Renal cortical epithelial cell (primary cell): ENCODE measurements around the gene MYO3B. TPM values are rescaled to one million over a fixed set of nuclear protein-coding genes. Genes with fewer than 3 reads are reported as not detected.
A peak's percentile ranks its signal among the peaks of the same experiment; 100 is the strongest.
"Not testable (repeated sequence)": the region's sequence is repeated elsewhere in the genome, so short reads cannot be mapped to it uniquely, and the experiment has no call there.

Experiments
- DNase-seq: peaks from one replicate; pipeline ENCODE4 v3.0.0-alpha.2; 2011; ENCODE audit warnings: low read depth
- total RNA-seq: library from RNA; depleted of rRNA; stranded (reverse); fragments of >200 nt; gene quantifications from 2 replicates; pipeline ENCODE4 v1.2.3, GENCODE V29; 2014

Gene MYO3B
- total RNA-seq, 1 donor from 2014 or later = 1.4 TPM

DNA sequence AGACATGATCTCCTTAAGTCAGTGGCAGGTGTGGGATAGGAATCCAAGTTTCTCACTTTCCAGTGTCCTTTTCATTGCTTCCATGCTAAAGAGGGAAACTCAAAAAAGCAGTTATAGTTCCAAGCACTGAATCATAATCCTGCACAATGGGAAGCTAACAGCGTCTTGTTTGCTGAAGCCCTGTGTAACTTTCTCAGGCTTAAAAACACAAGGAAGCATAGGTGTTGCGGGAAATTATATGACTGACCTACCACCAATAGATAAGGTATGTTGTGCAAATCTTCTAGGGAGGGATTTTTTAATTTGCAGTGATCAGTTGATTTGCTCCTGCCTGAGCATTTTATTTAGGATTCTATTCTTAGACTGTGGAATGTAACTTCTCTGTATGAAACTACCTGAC is 250.9 kb downstream of the MYO3B start:
- DNase-seq = no peak

DNA sequence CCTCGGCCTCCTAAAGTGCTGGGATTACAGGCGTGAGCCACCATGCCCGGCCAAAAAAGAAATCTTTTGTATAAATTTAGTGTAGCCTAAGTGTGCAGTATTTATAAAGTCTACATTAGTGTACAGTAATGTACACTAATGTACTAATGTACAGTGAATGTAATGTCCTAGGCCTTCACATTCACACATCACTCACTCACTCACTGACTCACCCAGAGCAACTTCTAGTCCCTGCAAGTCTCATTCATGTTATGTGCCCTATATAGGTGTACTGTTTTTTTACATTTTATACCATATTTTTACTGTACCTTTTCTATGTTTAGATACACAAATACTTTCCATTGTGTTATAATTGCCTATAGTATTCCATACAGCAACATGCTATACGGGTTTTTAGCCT is 254.9 kb downstream of the MYO3B start:
- no peak for DNase-seq

- DNase-seq = no peak
These were observed 255.5 kb downstream of the MYO3B start for GRCh38 chr2:170433448-170433847.

DNA sequence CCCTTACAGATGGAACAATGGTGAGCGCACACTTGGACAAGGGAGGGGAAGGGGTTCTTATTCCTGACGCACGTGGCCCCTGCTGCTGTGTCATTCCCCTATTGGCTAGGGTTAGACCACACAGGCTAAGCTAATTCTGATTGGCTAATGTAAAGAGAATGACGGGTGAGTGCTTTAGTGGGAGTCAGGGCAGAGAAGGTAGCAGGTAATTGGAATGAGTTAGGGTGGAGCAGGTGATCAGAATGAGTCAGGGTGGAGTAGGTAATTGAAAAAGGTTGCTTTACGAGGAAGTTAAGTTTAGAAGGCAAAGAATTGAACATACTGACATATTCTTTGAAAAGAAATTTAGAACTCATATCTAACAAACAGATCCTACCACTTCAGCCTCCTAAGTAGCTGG is 256.4 kb downstream of the MYO3B start:
- DNase-seq = not testable (repeated sequence)

DNA sequence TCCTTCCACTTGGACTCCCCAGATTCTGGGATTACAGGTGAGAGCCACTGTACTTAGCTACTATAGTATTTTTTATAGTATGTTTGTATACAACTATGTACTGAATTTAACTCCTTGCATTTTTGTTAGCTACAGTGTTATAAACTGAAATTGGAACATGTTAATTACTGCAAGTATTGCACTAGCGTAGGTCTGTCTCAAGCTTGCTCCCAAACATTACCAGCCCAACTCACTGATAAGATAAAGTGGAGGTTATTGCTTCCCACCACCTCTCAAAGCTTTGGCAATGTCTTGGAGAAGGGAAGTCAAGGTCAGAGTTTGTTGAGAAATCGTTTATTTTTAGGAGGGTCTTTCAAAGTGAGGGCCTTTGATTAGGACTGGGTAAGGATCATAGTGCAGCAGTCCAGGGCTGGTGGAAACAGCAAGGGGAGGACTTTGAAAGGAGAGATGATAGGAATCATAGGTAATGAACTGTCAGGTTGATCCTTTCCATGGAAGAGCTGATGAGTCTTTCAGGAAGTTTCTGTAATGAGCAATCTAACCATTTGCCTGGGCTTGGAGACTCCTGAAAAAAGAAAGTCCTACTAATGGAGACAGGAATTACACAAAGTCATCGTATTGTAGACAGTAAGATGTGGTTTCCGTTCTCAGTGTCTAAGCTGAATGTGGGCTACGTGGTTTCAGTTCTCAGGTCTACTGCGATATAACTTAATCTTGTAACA is 257.1 kb downstream of the MYO3B start:
- no peak for DNase-seq

- DNase-seq = no peak
These were observed 258.4 kb downstream of the MYO3B start for GRCh38 chr2:170436077-170436943.

DNA sequence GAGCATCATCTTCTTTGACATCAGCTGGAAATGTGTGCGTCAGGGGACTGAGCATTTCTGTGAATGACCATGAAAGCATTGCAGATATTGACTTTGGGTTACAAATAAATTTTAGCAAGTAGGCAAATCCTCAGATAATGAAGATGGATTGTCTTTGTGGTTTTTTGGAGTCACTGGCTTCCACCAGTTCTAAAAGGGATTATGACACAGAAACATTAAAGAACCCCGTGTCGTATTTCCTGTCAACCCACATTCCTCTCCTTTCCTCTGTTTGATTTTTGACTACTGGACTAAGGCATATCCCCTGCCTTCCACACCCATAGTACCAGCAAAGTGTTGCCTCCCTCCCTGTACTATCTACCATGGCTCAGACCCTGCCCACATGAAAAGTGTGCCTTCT is 268.1 kb downstream of the MYO3B start:
- DNase-seq = no peak

- DNase-seq = no peak
These were observed 271.1 kb downstream of the MYO3B start for GRCh38 chr2:170449034-170449433.

GRCh38 chr2:170454471-170455372 is 276.8 kb downstream of the MYO3B start:
- no peak for DNase-seq

DNA sequence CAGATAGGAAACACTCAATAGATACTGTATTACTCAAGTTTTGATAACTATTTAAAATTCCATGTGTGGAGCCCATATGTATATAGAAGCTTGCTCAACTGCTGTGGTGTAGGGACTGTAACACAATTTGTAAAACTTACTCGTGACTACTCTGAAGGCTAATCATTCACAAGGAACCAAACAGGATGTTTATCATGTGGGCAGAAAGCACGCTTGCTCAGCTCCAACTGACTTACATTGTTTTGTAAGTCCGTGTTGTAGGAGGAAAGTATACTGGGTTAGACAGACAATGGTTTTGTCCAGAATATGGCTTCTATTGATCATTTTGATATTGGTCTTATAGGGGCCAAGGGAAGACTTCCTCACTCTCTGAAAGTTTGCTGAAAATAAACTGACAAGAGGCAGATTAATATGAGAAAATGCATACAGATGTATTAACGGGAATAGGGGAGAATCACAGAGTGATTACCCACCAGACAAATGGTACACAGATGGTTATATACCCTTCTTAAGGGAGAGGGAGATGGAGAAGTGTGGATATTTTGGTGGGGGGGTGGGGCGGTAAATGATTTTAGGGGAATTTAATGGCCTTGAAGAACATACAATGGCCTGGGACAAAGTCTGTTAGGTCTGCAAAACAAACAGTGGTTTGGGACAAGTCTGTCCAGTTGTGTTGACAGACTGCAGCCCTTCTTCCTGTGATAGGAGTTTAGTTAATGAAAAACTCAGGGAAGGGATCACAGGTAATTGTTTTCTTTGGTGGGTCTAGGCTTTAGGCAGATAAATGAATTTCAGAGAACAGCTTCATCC is 277.9 kb downstream of the MYO3B start:
- peak; percentile 96 for DNase-seq

DNA sequence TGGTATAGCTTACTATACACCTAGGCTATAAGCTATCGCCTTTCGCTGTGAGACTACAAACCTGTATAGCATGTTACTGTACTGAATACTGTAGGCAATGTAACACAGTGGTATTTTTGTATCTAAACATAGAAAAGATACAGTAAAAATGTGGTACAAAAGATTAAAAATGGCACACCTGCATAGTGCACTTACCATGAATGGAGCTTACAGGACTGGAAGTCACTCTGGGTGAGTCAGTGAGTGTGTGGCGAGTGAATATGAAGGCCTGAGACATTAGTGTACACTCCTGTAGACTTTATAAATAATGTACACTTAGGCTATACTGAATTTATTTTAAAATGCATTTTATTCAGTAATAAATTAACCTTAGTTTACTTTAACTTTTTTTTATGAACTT is 279.0 kb downstream of the MYO3B start:
- DNase-seq = peak; percentile 34

GRCh38 chr2:170457742-170458141 is 279.8 kb downstream of the MYO3B start:
- DNase-seq = no peak

- no peak for DNase-seq
These were observed 283.9 kb downstream of the MYO3B start for GRCh38 chr2:170461889-170462288.

DNA sequence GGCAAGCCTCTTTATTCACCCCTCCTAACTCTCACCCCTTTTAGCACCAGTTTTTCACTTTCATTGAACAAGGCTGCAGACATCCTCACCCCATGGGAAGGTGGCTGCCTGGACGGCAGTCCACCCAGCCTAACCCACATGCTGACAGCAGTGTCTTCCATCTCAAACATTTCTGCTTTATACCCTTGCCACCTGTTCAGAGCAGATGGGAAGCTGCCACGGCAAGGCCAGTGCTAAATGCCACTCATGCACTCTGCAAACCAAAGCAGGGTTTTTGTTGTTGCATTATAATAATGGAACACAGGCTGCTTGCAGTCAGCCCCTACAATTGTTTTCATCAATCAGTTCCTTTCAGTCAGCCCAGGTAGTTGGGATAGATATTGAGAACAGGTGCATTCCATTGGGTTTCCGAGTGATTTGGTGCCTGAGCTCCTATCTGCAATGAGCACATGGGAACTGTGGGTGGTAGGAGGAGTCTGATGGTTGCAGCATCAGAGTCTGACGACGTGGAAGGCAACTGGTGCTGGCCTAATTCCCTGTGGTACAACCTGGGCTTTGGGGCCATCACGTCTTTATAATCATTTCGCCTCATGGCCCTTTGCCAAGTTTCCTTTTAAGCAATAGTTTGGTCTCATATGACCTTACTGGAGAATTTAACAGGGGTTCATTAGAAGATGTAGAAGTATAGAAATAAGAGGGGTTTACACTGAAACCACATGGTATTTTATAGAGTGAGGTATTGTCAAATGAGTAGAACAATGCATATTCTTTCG is 284.7 kb downstream of the MYO3B start:
- no peak for DNase-seq

DNA sequence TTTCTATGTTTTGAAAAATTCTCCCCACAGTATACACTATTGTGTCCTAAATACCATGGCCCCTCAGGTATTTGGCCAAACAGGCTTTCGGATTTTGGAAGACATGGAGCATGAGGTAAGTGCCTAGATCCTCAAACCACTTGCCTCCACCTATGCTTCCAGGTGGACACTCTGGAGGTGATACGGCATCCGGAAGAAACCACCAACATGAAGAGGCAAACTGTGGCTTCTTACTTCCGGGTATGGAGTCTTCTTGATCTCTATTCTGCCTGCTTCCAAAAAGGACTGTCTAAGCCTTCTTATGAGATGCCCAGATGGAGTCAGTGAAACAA is 285.2 kb downstream of the MYO3B start:
- no peak for DNase-seq

- DNase-seq = no peak
These were observed 286.3 kb downstream of the MYO3B start for GRCh38 chr2:170464268-170464667.

- DNase-seq = peak; percentile 36
These were observed 287.3 kb downstream of the MYO3B start for GRCh38 chr2:170465241-170465640.

DNA sequence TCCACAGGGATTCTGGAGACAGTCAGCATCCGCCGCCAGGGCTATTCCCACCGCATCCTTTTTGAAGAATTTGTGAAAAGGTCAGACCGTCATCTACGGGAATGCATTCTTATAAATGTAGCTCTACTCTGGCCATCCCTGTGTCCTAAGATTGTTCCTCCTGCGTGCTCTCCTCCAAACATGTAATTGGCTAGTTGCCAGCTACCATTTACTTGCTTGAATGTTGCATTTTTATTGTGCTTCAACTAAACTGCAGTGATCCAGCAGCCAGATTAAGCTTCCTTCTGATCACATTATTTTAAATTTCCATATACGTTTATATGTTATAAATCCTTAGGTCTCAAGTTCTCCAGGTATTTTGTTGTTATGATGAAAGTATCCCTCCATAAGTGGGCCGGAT is 288.7 kb downstream of the MYO3B start:
- no peak for DNase-seq

- no peak for DNase-seq
These were observed 289.8 kb downstream of the MYO3B start for GRCh38 chr2:170467568-170468422.

- no peak for DNase-seq
These were observed 290.6 kb downstream of the MYO3B start for GRCh38 chr2:170468557-170468956.
